GM06990 (cell line): ENCODE data around the gene UBE2I.

Experiments used
- DNase-seq: peaks from one replicate; pipeline ENCODE4 v3.0.0-alpha.2; 2011; ENCODE audit not compliant: insufficient read length; ENCODE audit errors: extremely low read depth
- H3K27me3 ChIP-seq: replicated peaks from 2 replicates; pipeline ENCODE4 v1.6.0; 2011; ENCODE audit warnings: low read length; ENCODE audit not compliant: control insufficient read depth, insufficient read depth
- H3K36me3 ChIP-seq: 2 replicates; pipeline ENCODE4 v1.5.1; 2011; ENCODE audit warnings: low read length; ENCODE audit not compliant: control insufficient read depth, insufficient read depth
- H3K4me3 ChIP-seq: replicated peaks from 2 replicates; pipeline ENCODE4 v1.5.1; 2011; ENCODE audit warnings: low read depth, mild to moderate bottlenecking, control low read depth, low read length
- TF ChIP-seq, protein P1 (sequence below): IDR thresholded peaks from 2 replicates; pipeline ENCODE4 v1.5.1; 2011; ENCODE audit warnings: low read length, control low read depth, mild to moderate bottlenecking, inconsistent platforms; ENCODE audit not compliant: insufficient read depth, poor library complexity, severe bottlenecking

UBE2I gene

GRCh38 chr16:1308977-1309885 lies at the start of gene UBE2I:
Gene UBE2I, plus strand, starts transcription at chr16:1309636. Its CDS starts 4,395 bp downstream, at chr16:1314031.
- TF ChIP-seq, protein P1, sequence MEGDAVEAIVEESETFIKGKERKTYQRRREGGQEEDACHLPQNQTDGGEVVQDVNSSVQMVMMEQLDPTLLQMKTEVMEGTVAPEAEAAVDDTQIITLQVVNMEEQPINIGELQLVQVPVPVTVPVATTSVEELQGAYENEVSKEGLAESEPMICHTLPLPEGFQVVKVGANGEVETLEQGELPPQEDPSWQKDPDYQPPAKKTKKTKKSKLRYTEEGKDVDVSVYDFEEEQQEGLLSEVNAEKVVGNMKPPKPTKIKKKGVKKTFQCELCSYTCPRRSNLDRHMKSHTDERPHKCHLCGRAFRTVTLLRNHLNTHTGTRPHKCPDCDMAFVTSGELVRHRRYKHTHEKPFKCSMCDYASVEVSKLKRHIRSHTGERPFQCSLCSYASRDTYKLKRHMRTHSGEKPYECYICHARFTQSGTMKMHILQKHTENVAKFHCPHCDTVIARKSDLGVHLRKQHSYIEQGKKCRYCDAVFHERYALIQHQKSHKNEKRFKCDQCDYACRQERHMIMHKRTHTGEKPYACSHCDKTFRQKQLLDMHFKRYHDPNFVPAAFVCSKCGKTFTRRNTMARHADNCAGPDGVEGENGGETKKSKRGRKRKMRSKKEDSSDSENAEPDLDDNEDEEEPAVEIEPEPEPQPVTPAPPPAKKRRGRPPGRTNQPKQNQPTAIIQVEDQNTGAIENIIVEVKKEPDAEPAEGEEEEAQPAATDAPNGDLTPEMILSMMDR: no peak
- H3K36me3 ChIP-seq: peaks cover 11% of the 10 kb centered on the region
- H3K27me3 ChIP-seq: no peaks in the 10 kb centered on the region
- DNase-seq: peak; percentile 100
- peak within 1 kb of the TSS; percentile 96 for H3K4me3 ChIP-seq

DNA sequence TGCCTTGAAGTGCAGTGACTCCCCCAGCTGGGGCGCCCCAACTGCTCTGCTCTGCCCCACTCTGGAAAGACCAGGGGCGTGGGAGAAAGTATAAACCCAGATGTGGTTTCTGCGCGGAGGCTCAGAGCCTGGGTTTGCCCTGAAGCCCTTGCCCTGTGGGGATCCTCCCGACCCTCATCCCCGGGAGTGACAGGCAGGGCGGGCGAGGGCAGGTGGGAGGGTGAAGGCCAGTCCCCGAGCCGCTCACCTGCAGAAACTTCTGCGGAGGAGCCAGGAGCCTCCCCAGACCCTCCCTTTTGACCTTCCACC lies 49.7 kb upstream of the UBE2I start:
- Histone ChIP-seq H3K36me3 (no peaks in the 10 kb centered on the region), H3K27me3 (no peaks in the 10 kb centered on the region; the same call in 1 of the 2 replicates), H3K4me3 (no peak overlapping the region)
- TF ChIP-seq, protein P1: no peak
- no peak for DNase-seq

GRCh38 chr16:1260101-1260680 lies 49.2 kb upstream of the UBE2I start:
- H3K27me3 ChIP-seq: no peaks in the 10 kb centered on the region; the same call in 1 of the 2 replicates
- H3K4me3 ChIP-seq: no peak overlapping the region
- TF ChIP-seq, protein P1: no peak
- DNase-seq: no peak
- no peaks in the 10 kb centered on the region for H3K36me3 ChIP-seq

DNA sequence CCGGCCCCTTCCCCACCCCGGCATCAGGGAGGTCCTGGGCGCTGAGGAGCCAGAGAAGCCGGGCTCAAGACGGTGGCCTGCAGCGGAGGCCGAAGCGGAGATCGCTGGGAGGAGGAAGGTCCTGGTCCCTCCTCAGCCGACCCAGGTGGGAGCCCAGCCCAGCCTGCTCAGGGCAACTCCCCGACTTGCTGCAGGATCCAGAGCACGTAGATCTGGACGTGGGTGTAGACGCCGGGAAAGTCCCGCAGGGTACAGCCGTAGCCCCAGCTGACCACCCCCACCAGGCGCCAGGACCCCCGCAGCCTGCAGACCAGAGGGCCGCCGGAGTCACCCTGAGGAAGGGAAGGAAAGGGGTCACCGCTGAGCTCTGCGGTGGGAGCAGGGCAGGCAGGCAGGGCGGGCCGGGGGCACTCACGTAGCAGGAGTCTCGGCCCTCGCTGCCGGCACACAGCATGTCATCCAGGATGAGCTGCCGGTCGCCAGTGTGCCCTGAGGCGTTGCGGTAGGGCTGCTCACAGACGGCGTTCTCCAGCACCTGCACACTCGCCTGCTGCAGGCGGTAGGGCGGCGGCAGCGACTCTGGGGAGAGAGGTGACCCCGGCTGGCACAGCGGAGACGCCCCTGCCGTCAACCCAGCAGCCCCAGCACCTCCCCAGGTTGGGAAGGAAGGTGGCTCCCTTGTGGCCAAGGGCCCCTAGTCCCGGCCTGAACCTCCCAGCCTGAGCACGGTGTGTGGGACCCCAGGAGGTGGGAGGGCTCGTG lies 48.1 kb upstream of the UBE2I start:
- Histone ChIP-seq H3K4me3 (no peak overlapping the region), H3K36me3 (no peaks in the 10 kb centered on the region), H3K27me3 (no peaks in the 10 kb centered on the region; the same call in 1 of the 2 replicates)
- DNase-seq: no peak
- TF ChIP-seq, protein P1: no peak

DNA sequence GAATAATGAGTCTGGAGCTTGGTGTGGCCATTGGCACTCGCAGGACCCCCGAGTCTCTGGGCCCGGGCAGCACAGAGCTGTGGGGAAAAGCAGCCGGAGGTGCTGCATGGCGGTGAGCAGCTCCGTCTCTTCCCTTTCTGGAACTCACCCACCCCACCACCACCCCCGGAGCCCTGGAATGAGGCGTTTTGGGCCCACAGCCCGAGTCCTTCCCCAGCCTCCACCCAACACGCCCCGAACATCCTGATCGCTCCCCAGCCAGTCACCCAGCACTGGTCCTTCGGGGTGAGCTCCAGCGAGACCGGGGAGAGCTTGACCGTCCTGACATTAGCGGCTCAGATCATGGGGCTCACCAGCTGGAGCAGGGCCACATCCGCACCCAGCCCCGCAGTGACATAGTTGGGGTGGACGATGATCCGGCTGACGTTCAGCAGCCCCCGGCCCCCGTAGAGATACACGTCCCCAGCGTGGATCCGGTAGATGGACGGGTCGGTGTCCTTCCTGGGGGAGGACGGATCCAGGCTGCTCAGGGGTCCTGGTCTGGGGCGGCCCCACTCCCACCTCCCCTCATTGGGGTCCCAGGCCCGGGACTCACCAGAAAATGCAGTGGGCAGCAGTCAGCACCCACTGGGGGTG lies 47.1 kb upstream of the UBE2I start:
- no peaks in the 10 kb centered on the region; the same call in 1 of the 2 replicates for H3K27me3 ChIP-seq
- DNase-seq: no peak
- H3K4me3 ChIP-seq: no peak overlapping the region
- H3K36me3 ChIP-seq: no peaks in the 10 kb centered on the region
- TF ChIP-seq, protein P1: no peak
